ENCODE results near the gene ZNF253. TPM values are rescaled to one million over a fixed set of nuclear protein-coding genes. Genes with fewer than 3 reads are reported as not detected.
"Not testable (repeated sequence)": the region's sequence is repeated elsewhere in the genome, so short reads cannot be mapped to it uniquely, and the experiment has no call there.

ZNF253 gene
- 1 to 10 TPM; 3.5 to 6.9 (median 5.8) TPM for polyA plus RNA-seq

- peak; percentile 89 to 91 (median 91) for DNase-seq
- Mint-ChIP-seq H3K9me3 (no peaks in the 10 kb centered on the region), H3K27me3 (ENCODE audit: low read depth in 3 of 3) (peaks cover 6 to 12% (median 11%) of the 10 kb centered on the region in 3 donors)
These were observed at the start of gene ZNF253 for GRCh38 chr19:19865750-19866610. Gene ZNF253, plus strand, starts transcription at chr19:19865882. Its CDS starts 115 bp downstream, at chr19:19865997.

GRCh38 chr19:19816679-19817078 lies 49.0 kb upstream of the ZNF253 start:
- Mint-ChIP-seq H3K27me3 (ENCODE audit: low read depth in 3 of 3) (peaks cover 7 to 12% (median 9%) of the 10 kb centered on the region in 3 donors), H3K36me3 (peaks cover 15 to 27% (median 25%) of the 10 kb centered on the region in 3 donors), H3K27ac (peak overlapping the region in 2 of 6 donors; percentile 62 to 67), H3K4me3 (no peak overlapping the region), H3K9me3 (no peaks in the 10 kb centered on the region), H3K4me1 (peaks cover 69 to 89% of the 10 kb centered on the region in 2 donors)
- no peak for DNase-seq

More at GRCh38 chr19:19865750-19866610, at the start of gene ZNF253:
- Mint-ChIP-seq H3K27ac (peak within 1 kb of the TSS; percentile 97 to 99 (median 99)), H3K4me3 (peak within 1 kb of the TSS; percentile 99 to 100 (median 100)), H3K4me1 (peaks cover 37 to 40% of the 10 kb centered on the region in 2 donors), H3K36me3 (peaks cover 0 to 3% (median 0%) of the 10 kb centered on the region in 3 donors)

- Mint-ChIP-seq H3K4me1 (peaks cover 65 to 83% of the 10 kb centered on the region in 2 donors), H3K4me3 (peak overlapping the region in 2 of 5 donors; percentile 12 to 42), H3K36me3 (peaks cover 15 to 27% (median 25%) of the 10 kb centered on the region in 3 donors), H3K9me3 (no peaks in the 10 kb centered on the region), H3K27ac (peak overlapping the region; percentile 24 to 82 (median 58)), H3K27me3 (ENCODE audit: low read depth in 3 of 3) (peaks cover 8 to 12% (median 9%) of the 10 kb centered on the region in 3 donors)
- DNase-seq, result no peak
These were observed 48.3 kb upstream of the ZNF253 start for GRCh38 chr19:19817357-19817756.

- DNase-seq, result peak in 2 of 3 donors; percentile 39 to 42
- peaks cover 9% of the 10 kb centered on the region in 3 donors for H3K36me3 Mint-ChIP-seq
- peak overlapping the region; percentile 99 to 100 (median 100) for H3K27ac Mint-ChIP-seq
- H3K4me1 Mint-ChIP-seq, result peaks cover 43 to 49% of the 10 kb centered on the region in 2 donors
- H3K4me3 Mint-ChIP-seq, result peak overlapping the region; percentile 99 to 100 (median 99)
- H3K27me3 Mint-ChIP-seq (ENCODE audit: low read depth in 3 of 3), result peaks cover 8 to 12% (median 9%) of the 10 kb centered on the region in 3 donors
- H3K9me3 Mint-ChIP-seq, result peaks cover 0 to 8% (median 0%) of the 10 kb centered on the region in 6 donors
These were observed 44.8 kb upstream of the ZNF253 start for GRCh38 chr19:19820774-19821320.

DNA sequence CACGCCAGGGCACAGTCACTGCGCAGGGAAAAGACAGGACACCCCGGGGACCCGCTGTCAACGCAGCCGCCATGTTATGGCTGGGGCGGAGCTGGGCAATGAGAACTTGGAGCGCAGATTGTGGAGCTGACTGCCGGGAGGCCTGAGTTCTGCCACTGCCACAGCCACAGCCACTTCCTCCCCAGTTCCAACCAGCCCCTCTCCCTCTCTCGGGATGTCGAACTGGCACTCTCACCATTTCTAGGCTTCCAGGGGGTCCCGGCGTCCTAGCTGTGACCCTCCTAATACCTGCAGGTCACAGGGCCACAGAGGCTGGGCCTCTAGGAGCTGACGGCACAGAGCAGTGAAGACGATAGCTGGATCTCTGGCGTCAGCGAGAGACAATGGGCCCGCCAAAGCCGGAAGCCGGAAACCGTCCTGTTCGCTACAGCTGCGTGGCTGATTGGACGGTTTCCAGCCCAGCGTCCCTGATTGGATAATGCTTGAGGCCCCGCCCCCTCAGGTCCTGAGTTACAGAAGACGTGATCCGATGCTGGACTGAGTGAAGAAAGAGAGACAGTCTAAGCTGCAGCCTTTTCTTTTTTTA lies 44.2 kb upstream of the ZNF253 start, which contains the start of gene ZNF506:
Gene ZNF506 (minus strand): TSS at position 385 of the 586 bp plus-strand sequence. CDS start 147 bp downstream, at position 238.
- Mint-ChIP-seq H3K27ac (peak within 1 kb of the TSS; percentile 99 to 100 (median 100)), H3K4me3 (peak within 1 kb of the TSS; percentile 99 to 100 (median 99)), H3K4me1 (peaks cover 42 to 47% of the 10 kb centered on the region in 2 donors), H3K36me3 (peaks cover 8 to 12% (median 9%) of the 10 kb centered on the region in 3 donors), H3K27me3 (ENCODE audit: low read depth in 3 of 3) (peaks cover 8 to 15% (median 9%) of the 10 kb centered on the region in 3 donors), H3K9me3 (peaks cover 0 to 11% (median 3%) of the 10 kb centered on the region in 6 donors)
- DNase-seq, result peak; percentile 96 to 97 (median 97)

GRCh38 chr19:19821976-19822375 lies 43.7 kb upstream of the ZNF253 start:
- Mint-ChIP-seq H3K4me3 (peak overlapping the region; percentile 99 to 100 (median 99)), H3K27me3 (ENCODE audit: low read depth in 3 of 3) (peaks cover 8 to 15% (median 9%) of the 10 kb centered on the region in 3 donors), H3K36me3 (peaks cover 8 to 16% (median 9%) of the 10 kb centered on the region in 3 donors), H3K4me1 (peaks cover 42 to 45% of the 10 kb centered on the region in 2 donors), H3K27ac (peak overlapping the region; percentile 99 to 100 (median 100)), H3K9me3 (peaks cover 0 to 17% (median 6%) of the 10 kb centered on the region in 6 donors)
- DNase-seq, result not testable (repeated sequence)

- Mint-ChIP-seq H3K27ac (no peak overlapping the region), H3K27me3 (ENCODE audit: low read depth in 3 of 3) (peaks cover 8 to 15% (median 11%) of the 10 kb centered on the region in 3 donors), H3K9me3 (peaks cover 5 to 35% (median 14%) of the 10 kb centered on the region in 6 donors), H3K4me1 (peaks cover 28% of the 10 kb centered on the region in 2 donors), H3K36me3 (peaks cover 13 to 23% (median 19%) of the 10 kb centered on the region in 3 donors), H3K4me3 (peak overlapping the region in 1 of 5 donors; percentile 7)
- DNase-seq, result no peak
These were observed 41.8 kb upstream of the ZNF253 start for GRCh38 chr19:19823916-19824315.

DNA sequence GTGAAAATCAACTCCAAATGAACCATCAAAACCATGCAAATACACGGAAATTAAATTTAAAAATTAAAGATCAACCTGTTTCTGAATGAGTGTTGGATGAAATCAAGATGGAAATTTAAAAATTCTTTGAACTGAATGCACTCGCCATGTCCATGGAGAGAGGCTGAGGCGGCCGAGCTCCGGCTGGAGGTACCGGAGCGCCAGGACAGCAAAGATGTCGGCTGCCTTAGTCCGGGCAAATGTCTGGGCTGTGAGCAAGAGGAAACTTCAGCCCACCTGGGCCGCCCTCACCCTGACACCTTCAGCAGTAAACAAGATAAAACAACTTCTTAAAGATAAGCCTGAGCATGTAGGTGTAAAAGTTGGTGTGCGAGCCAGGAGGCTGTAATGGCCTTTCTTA lies 38.8 kb upstream of the ZNF253 start:
- peaks cover 17 to 60% (median 34%) of the 10 kb centered on the region in 6 donors for H3K9me3 Mint-ChIP-seq

GRCh38 chr19:19835560-19836038 lies 30.1 kb upstream of the ZNF253 start:
- Mint-ChIP-seq H3K27me3 (ENCODE audit: low read depth in 3 of 3) (peaks cover 0 to 8% (median 4%) of the 10 kb centered on the region in 3 donors), H3K9me3 (peaks cover 28 to 65% (median 57%) of the 10 kb centered on the region in 6 donors), H3K4me1 (no peaks in the 10 kb centered on the region), H3K4me3 (no peak overlapping the region), H3K27ac (no peak overlapping the region), H3K36me3 (peaks cover 15 to 23% (median 17%) of the 10 kb centered on the region in 3 donors)
- DNase-seq, result no peak

More for the DNA sequence above, 38.8 kb upstream of the ZNF253 start:
- Mint-ChIP-seq H3K36me3 (peaks cover 16 to 30% (median 26%) of the 10 kb centered on the region in 3 donors), H3K27ac (no peak overlapping the region), H3K27me3 (ENCODE audit: low read depth in 3 of 3) (peaks cover 3 to 7% (median 5%) of the 10 kb centered on the region in 3 donors), H3K4me3 (no peak overlapping the region), H3K4me1 (peaks cover 0 to 2% of the 10 kb centered on the region in 2 donors)
- DNase-seq, result no peak

DNA sequence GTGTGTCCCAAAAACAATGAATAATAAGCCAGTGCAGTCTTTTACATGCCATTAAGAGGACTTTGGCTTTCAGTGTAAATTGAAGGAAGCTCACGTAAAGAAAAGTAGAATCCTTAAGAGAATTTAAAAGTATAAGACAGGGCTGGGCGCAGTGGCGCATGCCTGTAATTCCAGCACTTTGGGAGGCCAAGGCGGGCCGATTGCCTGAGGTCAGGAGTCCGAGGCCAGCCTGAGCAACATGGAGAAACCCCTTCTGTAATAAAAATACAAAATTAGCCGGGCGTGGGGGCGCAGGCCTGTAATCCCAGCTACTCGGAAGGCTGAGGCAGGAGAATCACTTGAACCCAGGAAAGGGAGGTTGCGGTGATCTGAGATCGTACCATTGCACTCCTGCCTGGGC lies 17.9 kb upstream of the ZNF253 start:
- Mint-ChIP-seq H3K4me3 (no peak overlapping the region), H3K4me1 (peaks cover 0 to 1% of the 10 kb centered on the region in 2 donors), H3K27me3 (ENCODE audit: low read depth in 3 of 3) (peaks cover 0 to 6% (median 3%) of the 10 kb centered on the region in 3 donors), H3K9me3 (peaks cover 0 to 1% (median 0%) of the 10 kb centered on the region in 6 donors), H3K27ac (no peak overlapping the region), H3K36me3 (peaks cover 0 to 7% (median 4%) of the 10 kb centered on the region in 3 donors)
- no peak for DNase-seq

GRCh38 chr19:19849056-19849455 lies 16.6 kb upstream of the ZNF253 start:
- peaks cover 0 to 3% (median 0%) of the 10 kb centered on the region in 3 donors for H3K27me3 Mint-ChIP-seq (ENCODE audit: low read depth in 3 of 3)
- H3K4me1 Mint-ChIP-seq, result peaks cover 0 to 1% of the 10 kb centered on the region in 2 donors
- DNase-seq, result no peak
- no peak overlapping the region for H3K4me3 Mint-ChIP-seq
- H3K27ac Mint-ChIP-seq, result no peak overlapping the region
- peaks cover 0 to 3% (median 0%) of the 10 kb centered on the region in 3 donors for H3K36me3 Mint-ChIP-seq
- H3K9me3 Mint-ChIP-seq, result no peaks in the 10 kb centered on the region

DNA sequence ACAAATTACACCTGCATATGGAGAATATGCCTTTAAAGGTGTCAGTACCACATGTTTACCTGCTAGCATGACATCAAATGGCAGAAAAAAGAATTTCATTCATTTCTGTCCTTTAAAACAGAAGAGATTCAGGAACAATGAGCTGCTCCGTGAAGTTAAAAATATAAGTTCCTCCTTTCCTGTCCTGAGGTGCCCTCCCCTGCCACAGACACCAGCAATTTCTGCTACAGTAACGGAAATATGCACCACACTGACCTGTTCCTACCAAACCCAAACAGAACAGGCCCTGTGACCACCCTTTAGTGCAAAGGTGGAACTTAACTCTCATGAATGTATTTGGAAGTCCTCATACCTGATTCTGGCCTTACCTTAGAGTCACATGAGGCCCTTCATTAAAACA lies 13.9 kb upstream of the ZNF253 start:
- H3K36me3 Mint-ChIP-seq; H3K4me1 Mint-ChIP-seq; H3K4me3 Mint-ChIP-seq; H3K9me3 Mint-ChIP-seq; H3K27me3 Mint-ChIP-seq (ENCODE audit: low read depth in 3 of 3); DNase-seq; H3K27ac Mint-ChIP-seq: not testable (repeated sequence)

GRCh38 chr19:19858751-19859150 lies 6.9 kb upstream of the ZNF253 start:
- H3K36me3 Mint-ChIP-seq, result peaks cover 0 to 4% (median 3%) of the 10 kb centered on the region in 3 donors
- H3K27ac Mint-ChIP-seq, result no peak overlapping the region
- H3K9me3 Mint-ChIP-seq, result no peaks in the 10 kb centered on the region
- DNase-seq, result no peak
- peaks cover 5 to 9% of the 10 kb centered on the region in 2 donors for H3K4me1 Mint-ChIP-seq
- H3K27me3 Mint-ChIP-seq (ENCODE audit: low read depth in 3 of 3), result peaks cover 1 to 9% (median 5%) of the 10 kb centered on the region in 3 donors
- no peak overlapping the region for H3K4me3 Mint-ChIP-seq
